ENCODE data around the gene FLNB. TPM values are rescaled to one million over a fixed set of nuclear protein-coding genes. Genes with fewer than 3 reads are reported as not detected.

Gene FLNB
- total and polyA plus RNA-seq, 2 of the 8 experiments (the other 6 are each of a cell fraction or from before 2014, with no cell fraction given): 72.3 to 118 TPM

- Histone ChIP-seq H3K23ac (ENCODE audit: insufficient read length) (no peak overlapping the region), H4K20me1 (replicated peaks in 1 of 2; ENCODE audit: control insufficient read depth in 1 of 2, insufficient read depth in 2 of 2, low read length in 2 of 2) (no peaks in the 10 kb centered on the region), H2AK5ac (ENCODE audit: low read depth, low read length) (no peak overlapping the region), H3K56ac (replicated peaks; ENCODE audit: insufficient read length, low read depth, low read length) (no peak overlapping the region), H3K27ac (ENCODE audit: low read depth, low read length) (no peak overlapping the region), H2BK120ac (replicated peaks; ENCODE audit: low read depth, low read length) (no peak overlapping the region), H3K79me1 (ENCODE audit: low read depth, low read length) (peaks cover 3% of the 10 kb centered on the region; the same call in 1 of the 2 replicates), H2AFZ (ENCODE audit: low read length) (no peak overlapping the region), H3K4ac (replicated peaks; ENCODE audit: insufficient read length, low read depth, low read length) (no peak overlapping the region), H3K14ac (ENCODE audit: insufficient read length) (no peak overlapping the region), H2BK20ac (ENCODE audit: low read length) (no peak overlapping the region), H2BK12ac (ENCODE audit: low read depth, low read length) (no peak overlapping the region), H3K18ac (ENCODE audit: extremely low read depth, low read length) (no peak overlapping the region), H2BK5ac (ENCODE audit: low read depth, low read length) (no peak overlapping the region), H3K9ac (replicated peaks in 1 of 4; ENCODE audit: extremely low read depth in 1 of 4, low read depth in 3 of 4, low read length in 3 of 4) (no peak overlapping the region), H3K23me2 (ENCODE audit: low read depth, low read length) (no peaks in the 10 kb centered on the region), H3K4me2 (ENCODE audit: insufficient read depth in 1 of 2, low read depth in 2 of 2, low read length in 2 of 2) (no peak overlapping the region), H4K91ac (replicated peaks; ENCODE audit: insufficient read length, low read length) (no peak overlapping the region), H4K5ac (ENCODE audit: insufficient read length, low read depth, low read length) (no peak overlapping the region), H2BK15ac (ENCODE audit: low read length) (no peak overlapping the region), H3K27me3 (replicated peaks in 1 of 4; ENCODE audit: control insufficient read depth in 3 of 4, extremely low read depth in 1 of 4, insufficient read depth in 3 of 4, low read length in 3 of 4) (no peaks in the 10 kb centered on the region), H4K8ac (ENCODE audit: extremely low read depth, insufficient read depth, low read length) (no peak overlapping the region), H3K79me2 (ENCODE audit: control insufficient read depth in 1 of 2, insufficient read depth in 2 of 2, low read length in 2 of 2) (no peaks in the 10 kb centered on the region), H3K36me3 (ENCODE audit: control insufficient read depth in 2 of 4, insufficient read depth in 4 of 4, low read length in 3 of 4) (peaks cover 3 to 22% (median 7%) of the 10 kb centered on the region in 4 experiments; a peak in 6 of 8 replicates), H3K9me3 (ENCODE audit: insufficient read depth in 2 of 2, low read depth in 1 of 2, low read length in 1 of 2) (no peaks in the 10 kb centered on the region), H3K4me1 (replicated peaks in 1 of 4; ENCODE audit: control insufficient read depth in 3 of 4, insufficient read depth in 4 of 4, low read length in 3 of 4) (no peaks in the 10 kb centered on the region), H3K4me3 (ENCODE audit: extremely low read depth in 1 of 4, insufficient read depth in 2 of 4, low read depth in 3 of 4, low read length in 4 of 4) (no peak overlapping the region)
- ChIA-PET CTCF (ENCODE audit: partially characterized antibody) (interaction anchor here (1.4 to 1.7 kb wide), 2 partner anchors 73 to 75 kb away, joined by 3 to 9 read pairs; no protein-coding TSS in a partner anchor), POLR2A (ENCODE audit: partially characterized antibody) (no interaction called here)
- FAIRE-seq (no peak), DNase-seq (ENCODE audit: low read depth in 1 of 2, low spot score in 2 of 2) (no peak)
- WGBS, 2 experiments (ENCODE audit: extremely low coverage in 1 of 2, insufficient coverage in 1 of 2, insufficient read length in 1 of 2, insufficient replicate concordance in 2 of 2, low coverage in 1 of 2, low lambda C conversion rate in 2 of 2, missing lambda C conversion rate in 1 of 2): 89% methylated on average over 4 of the region's 4 CpGs; no CpG with 5 or more reads in 1 of the 2 experiments
These were observed 84.3 kb downstream of the FLNB start for GRCh38 chr3:58092521-58092920.
